ENCODE measurements around the gene LAMA3.

DNA sequence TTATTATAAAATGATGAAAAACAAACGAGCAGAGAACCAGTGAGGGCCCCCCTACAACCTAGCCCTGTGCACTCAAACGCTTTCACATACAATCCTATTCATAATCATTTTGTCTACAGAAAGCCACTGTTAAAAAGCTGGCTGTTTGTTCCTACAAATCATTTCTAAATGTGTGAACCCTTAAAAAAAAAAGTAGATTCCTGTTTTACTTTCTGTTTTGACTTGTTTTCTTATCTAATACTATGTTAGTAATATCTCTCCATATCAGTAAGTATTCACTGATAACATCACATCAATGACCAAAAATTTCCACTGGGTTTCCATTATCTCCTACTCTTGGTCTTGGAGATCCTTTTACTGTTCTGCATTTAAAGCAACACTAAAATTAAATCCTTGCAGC lies 196.5 kb downstream of the LAMA3 start:
- TF ChIP-seq, protein P1, sequence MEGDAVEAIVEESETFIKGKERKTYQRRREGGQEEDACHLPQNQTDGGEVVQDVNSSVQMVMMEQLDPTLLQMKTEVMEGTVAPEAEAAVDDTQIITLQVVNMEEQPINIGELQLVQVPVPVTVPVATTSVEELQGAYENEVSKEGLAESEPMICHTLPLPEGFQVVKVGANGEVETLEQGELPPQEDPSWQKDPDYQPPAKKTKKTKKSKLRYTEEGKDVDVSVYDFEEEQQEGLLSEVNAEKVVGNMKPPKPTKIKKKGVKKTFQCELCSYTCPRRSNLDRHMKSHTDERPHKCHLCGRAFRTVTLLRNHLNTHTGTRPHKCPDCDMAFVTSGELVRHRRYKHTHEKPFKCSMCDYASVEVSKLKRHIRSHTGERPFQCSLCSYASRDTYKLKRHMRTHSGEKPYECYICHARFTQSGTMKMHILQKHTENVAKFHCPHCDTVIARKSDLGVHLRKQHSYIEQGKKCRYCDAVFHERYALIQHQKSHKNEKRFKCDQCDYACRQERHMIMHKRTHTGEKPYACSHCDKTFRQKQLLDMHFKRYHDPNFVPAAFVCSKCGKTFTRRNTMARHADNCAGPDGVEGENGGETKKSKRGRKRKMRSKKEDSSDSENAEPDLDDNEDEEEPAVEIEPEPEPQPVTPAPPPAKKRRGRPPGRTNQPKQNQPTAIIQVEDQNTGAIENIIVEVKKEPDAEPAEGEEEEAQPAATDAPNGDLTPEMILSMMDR (IDR thresholded peaks at IDR 0.05) = no peak
- no peak for TF ChIP-seq POLR2A (IDR thresholded peaks at IDR 0.05)
